Stimulated activated CD8-positive, alpha-beta memory T cell treated with anti-CD3 and anti-CD28 coated beads, Interleukin-4, amount 100 ng/mL, for 4 hours (primary cell): ENCODE measurements around the gene CEP112.
"Not testable (repeated sequence)": the region's sequence is repeated elsewhere in the genome, so short reads cannot be mapped to it uniquely, and the experiment has no call there.

Experiments
- DNase-seq, 2 donors: peaks; one replicate each; pipeline ENCODE4 v3.0.0-alpha.2; 2020; ENCODE audit warnings: low read depth in 2 of 2, low spot score in 1 of 2

The CEP112 gene

GRCh38 chr17:66085221-66085620 lies 106.7 kb downstream of the CEP112 start:
- no peak for DNase-seq

GRCh38 chr17:66080670-66081069 lies 111.3 kb downstream of the CEP112 start:
- DNase-seq, result not testable (repeated sequence)

- no peak for DNase-seq
These were observed 115.3 kb downstream of the CEP112 start for GRCh38 chr17:66076546-66077190.

- no peak for DNase-seq
These were observed 118.5 kb downstream of the CEP112 start for GRCh38 chr17:66073384-66073783.

- DNase-seq, result no peak
These were observed 128.2 kb downstream of the CEP112 start for GRCh38 chr17:66063686-66064085.

GRCh38 chr17:66056148-66056547 lies 135.8 kb downstream of the CEP112 start:
- no peak for DNase-seq

GRCh38 chr17:66054242-66054641 lies 137.7 kb downstream of the CEP112 start:
- no peak for DNase-seq

- DNase-seq, result no peak
These were observed 147.8 kb downstream of the CEP112 start for GRCh38 chr17:66044083-66044482.

GRCh38 chr17:66043419-66043818 lies 148.5 kb downstream of the CEP112 start:
- DNase-seq, result no peak

GRCh38 chr17:66040402-66040801 lies 151.5 kb downstream of the CEP112 start:
- DNase-seq, result no peak

- DNase-seq, result no peak
These were observed 153.8 kb downstream of the CEP112 start for GRCh38 chr17:66038125-66038524.

GRCh38 chr17:66037221-66037620 lies 154.7 kb downstream of the CEP112 start:
- no peak for DNase-seq

GRCh38 chr17:66032082-66032712 lies 159.7 kb downstream of the CEP112 start:
- no peak for DNase-seq

- no peak for DNase-seq
These were observed 166.4 kb downstream of the CEP112 start for GRCh38 chr17:66025551-66025950.

GRCh38 chr17:66021757-66022156 lies 170.2 kb downstream of the CEP112 start:
- no peak for DNase-seq

GRCh38 chr17:66018786-66019185 lies 173.1 kb downstream of the CEP112 start:
- DNase-seq, result no peak

GRCh38 chr17:66016231-66016630 lies 175.7 kb downstream of the CEP112 start:
- no peak for DNase-seq

GRCh38 chr17:66008680-66009079 lies 183.3 kb downstream of the CEP112 start:
- no peak for DNase-seq

GRCh38 chr17:66006654-66007053 lies 185.3 kb downstream of the CEP112 start:
- DNase-seq, result no peak

- no peak for DNase-seq
These were observed 189.1 kb downstream of the CEP112 start for GRCh38 chr17:66002812-66003211.

GRCh38 chr17:66002063-66002585 lies 189.8 kb downstream of the CEP112 start:
- no peak for DNase-seq

- no peak for DNase-seq
These were observed 191.7 kb downstream of the CEP112 start for GRCh38 chr17:66000216-66000615.

- DNase-seq, result no peak
These were observed 193.3 kb downstream of the CEP112 start for GRCh38 chr17:65998675-65999074.
